Mesodermal cell (in vitro differentiated cells): Measurements from ENCODE around the gene KLF12.

Source experiments
- H3K27ac ChIP-seq: 2 replicates; pipeline ENCODE4 v1.7.0; 2013; ENCODE audit warnings: mild to moderate bottlenecking, low read depth, low read length, moderate library complexity; ENCODE audit not compliant: severe bottlenecking
- H3K36me3 ChIP-seq: 2 replicates; pipeline ENCODE4 v1.7.1; 2013; ENCODE audit warnings: mild to moderate bottlenecking, low read length, moderate library complexity; ENCODE audit not compliant: control insufficient read depth, insufficient read depth
- H3K4me1 ChIP-seq: one replicate; pipeline ENCODE4 v1.7.1; 2013; ENCODE audit warnings: mild to moderate bottlenecking, low read length; ENCODE audit not compliant: insufficient read depth, control insufficient read depth, poor library complexity, severe bottlenecking
- H3K4me3 ChIP-seq: 2 replicates; pipeline ENCODE4 v1.7.0; 2013; ENCODE audit warnings: low read length, control low read depth, mild to moderate bottlenecking; ENCODE audit not compliant: insufficient read depth, poor library complexity, severe bottlenecking; ENCODE audit errors: extremely low read depth
- H3K9me3 ChIP-seq: 2 replicates; pipeline ENCODE4 v1.7.1; 2013; ENCODE audit warnings: mild to moderate bottlenecking, low read length, moderate library complexity; ENCODE audit not compliant: control insufficient read depth
- WGBS, 2 experiments: methylation state at CpG; one replicate each; pipeline ENCODE4 v1.1.5; 2013; ENCODE audit warnings: missing lambda C conversion rate in 2 of 2; ENCODE audit not compliant: insufficient coverage in 2 of 2; 5-methylcytosine and 5-hydroxymethylcytosine counted together

The KLF12 gene

GRCh38 chr13:74135326-74136083 is 1.3 kb upstream of the KLF12 start:
- Histone ChIP-seq H3K27ac (peak overlapping the region; percentile 85), H3K4me1 (peaks cover 4% of the 10 kb centered on the region), H3K9me3 (no peaks in the 10 kb centered on the region), H3K36me3 (no peaks in the 10 kb centered on the region), H3K4me3 (peak overlapping the region; percentile 69)
- 0% methylated on average over 15 to 33 of the region's 72 CpGs for WGBS, 2 experiments

GRCh38 chr13:74134777-74135325 is 647 bp upstream of the KLF12 start:
- H3K27ac ChIP-seq = peak overlapping the region; percentile 83
- peaks cover 4% of the 10 kb centered on the region for H3K4me1 ChIP-seq
- H3K4me3 ChIP-seq = peak overlapping the region; percentile 69
- no peaks in the 10 kb centered on the region for H3K36me3 ChIP-seq
- H3K9me3 ChIP-seq = no peaks in the 10 kb centered on the region
- 0% methylated on average over 21 to 40 of the region's 63 CpGs for WGBS, 2 experiments

GRCh38 chr13:74133657-74134201 is 475 bp downstream of the KLF12 start:
- H3K27ac ChIP-seq = peak overlapping the region; percentile 78
- peaks cover 4% of the 10 kb centered on the region for H3K4me1 ChIP-seq
- H3K36me3 ChIP-seq = no peaks in the 10 kb centered on the region
- H3K9me3 ChIP-seq = no peaks in the 10 kb centered on the region
- peak overlapping the region; percentile 69 for H3K4me3 ChIP-seq
- WGBS, 2 experiments = 0% methylated on average over 5 to 20 of the region's 35 CpGs

- H3K36me3 ChIP-seq = no peaks in the 10 kb centered on the region
- 0 to 1% methylated on average over 19 to 21 of the region's 34 CpGs for WGBS, 2 experiments
- H3K9me3 ChIP-seq = no peaks in the 10 kb centered on the region
- H3K4me1 ChIP-seq = peaks cover 4% of the 10 kb centered on the region
- H3K4me3 ChIP-seq = peak overlapping the region; percentile 69
- peak overlapping the region; percentile 78 for H3K27ac ChIP-seq
These were observed 1.2 kb downstream of the KLF12 start for GRCh38 chr13:74132776-74133656.

GRCh38 chr13:74132152-74132775 is 1.9 kb downstream of the KLF12 start:
- 8 to 16% methylated on average over 6 to 11 of the region's 17 CpGs for WGBS, 2 experiments
- no peaks in the 10 kb centered on the region for H3K36me3 ChIP-seq
- no peaks in the 10 kb centered on the region for H3K9me3 ChIP-seq
- H3K4me3 ChIP-seq = peak overlapping the region; percentile 69
- peaks cover 4% of the 10 kb centered on the region for H3K4me1 ChIP-seq
- H3K27ac ChIP-seq = peak overlapping the region; percentile 78

- Histone ChIP-seq H3K27ac (no peak overlapping the region), H3K4me3 (no peak overlapping the region), H3K36me3 (no peaks in the 10 kb centered on the region), H3K4me1 (peaks cover under 1% of the 10 kb centered on the region), H3K9me3 (no peaks in the 10 kb centered on the region)
- WGBS, 2 experiments = 37 to 86% methylated on average over 2 to 3 of the region's 3 CpGs
These were observed 3.0 kb downstream of the KLF12 start for GRCh38 chr13:74131227-74131626.

- H3K27ac ChIP-seq = no peak overlapping the region
- no peaks in the 10 kb centered on the region for H3K9me3 ChIP-seq
- H3K4me3 ChIP-seq = no peak overlapping the region
- no peaks in the 10 kb centered on the region for H3K36me3 ChIP-seq
- 86% methylated on average over 1 to 3 of the region's 5 CpGs for WGBS, 2 experiments
- H3K4me1 ChIP-seq = no peaks in the 10 kb centered on the region
These were observed 4.6 kb downstream of the KLF12 start for GRCh38 chr13:74129500-74130191.

GRCh38 chr13:74128156-74128767 is 5.9 kb downstream of the KLF12 start:
- H3K27ac ChIP-seq = no peak overlapping the region
- 87 to 90% methylated on average over 2 of the region's 6 CpGs for WGBS, 2 experiments

GRCh38 chr13:74118328-74118727 is 15.9 kb downstream of the KLF12 start:
- peaks cover 14% of the 10 kb centered on the region for H3K9me3 ChIP-seq
- WGBS, 2 experiments = no CpG with 5 or more reads among the region's 4 CpGs
- H3K36me3 ChIP-seq = no peaks in the 10 kb centered on the region
- no peaks in the 10 kb centered on the region for H3K4me1 ChIP-seq
- H3K4me3 ChIP-seq = no peak overlapping the region
- no peak overlapping the region for H3K27ac ChIP-seq

More at GRCh38 chr13:74128156-74128767, 5.9 kb downstream of the KLF12 start:
- H3K4me3 ChIP-seq = no peak overlapping the region
- no peaks in the 10 kb centered on the region for H3K36me3 ChIP-seq
- no peaks in the 10 kb centered on the region for H3K4me1 ChIP-seq
- no peaks in the 10 kb centered on the region for H3K9me3 ChIP-seq
